Colonic mucosa (tissue), 4 donors: ENCODE data around the gene DNAJC12. TPM values are rescaled to one million over a fixed set of nuclear protein-coding genes. Genes with fewer than 3 reads are reported as not detected.

Source experiments
- DNase-seq: peaks from one replicate; pipeline ENCODE4 v3.0.0-alpha.2; 2020
- H3K27ac ChIP-seq: fragments of 200-600 bp; one replicate; pipeline ENCODE4 v1.8.0; 2021
- H3K27me3 ChIP-seq: fragments of 200-600 bp; one replicate; pipeline ENCODE4 v1.8.0; 2021
- H3K36me3 ChIP-seq: fragments of 200-600 bp; one replicate; pipeline ENCODE4 v1.8.0; 2021
- H3K4me1 ChIP-seq: fragments of 200-600 bp; one replicate; pipeline ENCODE4 v1.8.0; 2021; ENCODE audit warnings: mild to moderate bottlenecking
- H3K4me3 ChIP-seq: fragments of 200-600 bp; one replicate; pipeline ENCODE4 v1.8.0; 2021
- H3K9ac ChIP-seq, 2 donors: one replicate each; pipeline ENCODE4 v1.7.0; 2013; ENCODE audit warnings: control low read depth in 2 of 2, low read depth in 2 of 2, low read length in 2 of 2
- H3K9me3 ChIP-seq: fragments of 200-600 bp; one replicate; pipeline ENCODE4 v1.8.0; 2021
- intact Hi-C: fragments of 100-400 bp; cut with DNase I; formaldehyde crosslinking; loops from one replicate; pipeline ENCODE4 v1.14.1; 2022
- total RNA-seq, 2 donors: library from RNA; stranded (reverse); fragmentation: NEBNext Ultra II Directional in 1 of 2; extraction: Animal tissue kit (Norgen Biotek cat#: 25700) in 1 of 2; gene quantifications; one replicate each; pipeline ENCODE4 v1.2.1, GENCODE V29; 2021
- TF ChIP-seq, protein P1 (sequence below): fragments of 200-600 bp; IDR thresholded peaks from one replicate; pipeline ENCODE4 v1.8.0; 2022; ENCODE audit warnings: antibody characterized with exemption, mild to moderate bottlenecking
- donor health status: healthy.
- donor health status: DM: no; HTN: no; CAD: no.
- donor health status: DM: no; HTN: no; CAD: no.

DNAJC12 gene
- total RNA-seq, 2 donors from 2014 or later = 6.9 to 10.2 TPM

DNA sequence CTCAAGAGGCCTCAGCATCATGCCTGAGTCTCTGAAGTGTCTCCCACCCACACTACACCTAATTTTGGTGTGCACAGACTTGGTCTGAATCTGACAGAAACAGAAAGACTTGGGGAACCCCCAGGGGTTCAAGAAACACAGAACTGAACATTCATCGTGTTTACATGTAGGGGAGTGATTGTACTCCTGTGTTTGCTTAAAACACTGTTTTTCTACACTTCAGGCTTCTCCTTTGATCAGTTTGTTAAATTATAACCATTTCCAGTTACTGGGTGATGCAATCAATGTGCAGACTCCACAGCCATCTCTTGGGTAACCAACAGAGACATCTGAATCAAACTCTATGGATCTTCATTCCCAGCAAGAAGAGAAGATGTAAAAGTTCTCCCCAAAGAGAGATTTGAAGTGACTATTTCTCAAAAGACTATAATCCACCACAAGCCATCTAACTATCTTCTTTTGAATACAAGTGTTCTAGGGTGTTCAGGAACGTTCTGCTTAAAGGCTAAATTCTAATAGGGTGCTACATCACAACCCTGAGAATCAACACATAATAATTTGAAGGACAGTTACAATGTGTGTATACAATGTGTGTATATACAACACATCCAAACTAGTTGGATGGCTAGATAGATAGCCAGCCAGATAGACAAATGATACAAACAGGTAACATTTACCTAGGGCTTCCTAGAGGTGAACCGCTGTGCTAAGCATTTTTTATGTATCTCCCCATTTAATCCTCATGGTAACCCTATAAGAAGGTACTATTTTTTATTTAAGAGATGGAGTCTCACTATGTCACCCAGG is 34.2 kb downstream of the DNAJC12 start:
- H3K4me1 ChIP-seq = no peaks in the 10 kb centered on the region
- no peak overlapping the region for H3K9ac ChIP-seq
- TF ChIP-seq, protein P1, sequence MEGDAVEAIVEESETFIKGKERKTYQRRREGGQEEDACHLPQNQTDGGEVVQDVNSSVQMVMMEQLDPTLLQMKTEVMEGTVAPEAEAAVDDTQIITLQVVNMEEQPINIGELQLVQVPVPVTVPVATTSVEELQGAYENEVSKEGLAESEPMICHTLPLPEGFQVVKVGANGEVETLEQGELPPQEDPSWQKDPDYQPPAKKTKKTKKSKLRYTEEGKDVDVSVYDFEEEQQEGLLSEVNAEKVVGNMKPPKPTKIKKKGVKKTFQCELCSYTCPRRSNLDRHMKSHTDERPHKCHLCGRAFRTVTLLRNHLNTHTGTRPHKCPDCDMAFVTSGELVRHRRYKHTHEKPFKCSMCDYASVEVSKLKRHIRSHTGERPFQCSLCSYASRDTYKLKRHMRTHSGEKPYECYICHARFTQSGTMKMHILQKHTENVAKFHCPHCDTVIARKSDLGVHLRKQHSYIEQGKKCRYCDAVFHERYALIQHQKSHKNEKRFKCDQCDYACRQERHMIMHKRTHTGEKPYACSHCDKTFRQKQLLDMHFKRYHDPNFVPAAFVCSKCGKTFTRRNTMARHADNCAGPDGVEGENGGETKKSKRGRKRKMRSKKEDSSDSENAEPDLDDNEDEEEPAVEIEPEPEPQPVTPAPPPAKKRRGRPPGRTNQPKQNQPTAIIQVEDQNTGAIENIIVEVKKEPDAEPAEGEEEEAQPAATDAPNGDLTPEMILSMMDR = no peak
- DNase-seq = no peak
- no peaks in the 10 kb centered on the region for H3K9me3 ChIP-seq
- intact Hi-C loops = no loop called here
- H3K36me3 ChIP-seq = no peaks in the 10 kb centered on the region
- no peak overlapping the region for H3K4me3 ChIP-seq
- H3K27me3 ChIP-seq = no peaks in the 10 kb centered on the region
- H3K27ac ChIP-seq = no peak overlapping the region

DNA sequence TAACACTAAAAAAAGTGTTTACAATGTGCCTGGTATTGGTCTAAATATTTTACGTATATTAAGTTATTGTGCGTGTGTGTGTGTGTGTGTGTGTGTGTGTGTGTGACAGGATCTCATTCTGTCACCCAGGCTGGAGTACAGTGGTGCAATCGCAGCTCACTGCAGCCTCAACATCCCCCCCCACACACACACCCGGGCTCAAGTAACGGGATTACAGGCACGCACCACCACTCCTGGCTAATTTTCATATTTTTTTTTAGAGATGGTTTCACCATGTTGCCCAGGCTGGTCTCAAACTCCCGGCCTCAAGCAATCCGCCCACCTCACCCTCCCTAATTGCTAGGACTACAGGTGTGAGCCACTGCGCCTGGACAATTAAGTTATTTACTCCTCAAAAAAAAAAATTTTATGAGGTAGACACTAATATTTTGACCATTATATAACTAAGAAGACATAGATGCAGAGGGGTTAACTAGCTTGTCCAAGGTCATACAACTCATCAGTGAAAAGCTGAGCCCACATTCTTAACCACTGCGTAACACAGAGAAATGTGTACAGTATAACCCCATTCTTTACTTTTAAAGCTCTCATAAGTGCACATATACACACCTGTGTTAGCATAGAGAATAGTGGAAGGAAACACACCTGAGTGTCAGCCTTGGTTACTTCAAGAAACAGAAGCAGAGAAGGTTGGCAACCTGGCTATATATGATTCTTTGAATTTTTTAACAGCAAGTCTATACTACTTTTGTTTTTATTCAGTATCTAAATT is 35.0 kb downstream of the DNAJC12 start:
- Histone ChIP-seq H3K4me3 (no peak overlapping the region), H3K9ac (no peak overlapping the region), H3K9me3 (no peaks in the 10 kb centered on the region), H3K4me1 (no peaks in the 10 kb centered on the region), H3K36me3 (no peaks in the 10 kb centered on the region), H3K27ac (no peak overlapping the region), H3K27me3 (no peaks in the 10 kb centered on the region)
- TF ChIP-seq, protein P1 = no peak
- no peak for DNase-seq
- intact Hi-C loops = no loop called here

DNA sequence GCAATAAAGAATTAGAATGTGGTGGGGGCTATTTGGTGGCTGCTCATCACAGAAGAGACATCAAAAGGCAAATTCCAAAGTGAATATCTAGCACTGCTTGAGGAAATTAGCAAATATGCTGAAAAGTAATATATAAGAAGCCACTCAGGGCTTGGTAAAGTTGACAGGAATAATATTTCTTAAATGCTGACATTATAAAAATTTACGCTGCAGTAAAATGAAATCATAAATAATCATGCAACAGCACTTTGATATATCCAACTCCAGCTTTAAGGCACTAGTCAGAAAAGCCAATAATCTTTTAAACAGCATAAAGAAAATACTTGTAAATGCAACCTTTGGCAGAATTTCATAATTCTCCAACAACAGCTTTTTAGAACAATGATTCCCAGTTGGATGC is 36.9 kb downstream of the DNAJC12 start:
- H3K36me3 ChIP-seq = no peaks in the 10 kb centered on the region
- H3K4me3 ChIP-seq = no peak overlapping the region
- no peaks in the 10 kb centered on the region for H3K4me1 ChIP-seq
- intact Hi-C loops = no loop called here
- no peak overlapping the region for H3K27ac ChIP-seq
- TF ChIP-seq, protein P1 = no peak
- no peak for DNase-seq
- H3K27me3 ChIP-seq = no peaks in the 10 kb centered on the region
- H3K9me3 ChIP-seq = no peaks in the 10 kb centered on the region
- no peak overlapping the region for H3K9ac ChIP-seq

DNA sequence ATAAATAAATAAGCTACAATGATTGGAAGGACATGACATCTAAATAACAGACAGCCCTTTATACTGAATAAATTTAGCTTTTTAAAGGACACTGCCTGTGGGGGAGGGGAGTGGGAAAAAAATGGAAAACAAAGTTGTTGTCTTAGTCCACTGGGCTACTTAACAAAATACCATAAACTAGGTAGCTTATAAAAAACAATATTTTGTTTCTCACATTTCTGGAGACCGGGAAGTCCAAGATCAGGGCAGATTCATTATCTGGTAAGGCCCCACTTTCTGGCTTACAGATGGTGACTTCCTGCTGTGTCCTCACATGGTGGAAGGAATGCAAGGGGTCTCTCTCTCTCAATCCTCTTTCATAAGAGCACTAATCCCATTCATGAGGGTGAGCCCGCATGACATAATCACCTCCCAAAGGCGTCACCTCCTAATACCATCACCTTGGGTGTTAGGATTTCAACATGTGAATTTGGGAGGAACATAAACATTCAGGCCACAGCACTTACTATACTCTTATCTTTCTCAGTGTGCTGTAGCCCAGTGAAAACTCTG is 43.0 kb downstream of the DNAJC12 start:
- Histone ChIP-seq H3K4me1 (no peaks in the 10 kb centered on the region), H3K27me3 (no peaks in the 10 kb centered on the region), H3K36me3 (no peaks in the 10 kb centered on the region), H3K9me3 (no peaks in the 10 kb centered on the region), H3K9ac (no peak overlapping the region), H3K27ac (no peak overlapping the region), H3K4me3 (no peak overlapping the region)
- intact Hi-C loops = no loop called here
- no peak for DNase-seq
- TF ChIP-seq, protein P1 = no peak

DNA sequence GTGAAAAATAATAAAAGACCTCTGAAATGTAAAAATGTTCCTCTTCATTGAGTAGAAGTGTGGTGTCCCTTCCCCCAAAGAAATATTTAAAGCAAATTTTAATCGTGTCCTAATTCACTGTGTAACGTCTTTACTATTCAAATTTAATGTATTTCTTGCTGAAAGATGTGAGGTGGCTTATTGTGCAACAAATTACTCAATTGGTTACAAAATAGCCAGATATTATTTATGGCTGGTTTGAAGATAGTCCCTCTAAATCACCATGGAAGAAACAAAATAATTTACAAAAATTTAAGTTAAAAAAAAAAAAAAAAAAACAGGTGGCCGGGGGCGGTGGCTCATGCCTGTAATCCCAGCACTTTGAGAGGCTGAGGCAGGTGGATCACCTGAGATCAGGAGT is 43.7 kb downstream of the DNAJC12 start:
- Histone ChIP-seq H3K27ac (no peak overlapping the region), H3K36me3 (no peaks in the 10 kb centered on the region), H3K4me1 (no peaks in the 10 kb centered on the region), H3K9me3 (no peaks in the 10 kb centered on the region), H3K27me3 (no peaks in the 10 kb centered on the region), H3K9ac (no peak overlapping the region), H3K4me3 (no peak overlapping the region)
- TF ChIP-seq, protein P1 = no peak
- intact Hi-C loops = no loop called here
- no peak for DNase-seq
